SK-N-MC (cell line): ENCODE data around the gene ASCC3.
"Not testable (repeated sequence)": the region's sequence is repeated elsewhere in the genome, so short reads cannot be mapped to it uniquely, and the experiment has no call there.

Experiments used
- EZH2 ChIP-seq: fragments of 200-600 bp; sonication (generic); IDR thresholded peaks from one replicate; pipeline ENCODE4 v1.6.1; 2017; ENCODE audit warnings: antibody characterized with exemption
- POLR2AphosphoS5 ChIP-seq: IDR thresholded peaks from 2 replicates; pipeline ENCODE4 v1.6.1; 2012; ENCODE audit warnings: mild to moderate bottlenecking, low read depth, low read length, borderline replicate concordance

GRCh38 chr6:100890646-100891045 is 9.5 kb upstream of the ASCC3 start:
- not testable (repeated sequence) for TF ChIP-seq POLR2AphosphoS5, EZH2
